MM.1S (cell line): Measurements from ENCODE around the gene HSPA1L.
A peak's percentile ranks its signal among the peaks of the same experiment; 100 is the strongest.

Experiments used
- DNase-seq: peaks from one replicate; pipeline ENCODE4 v3.0.0-alpha.2; 2015
- H2AFZ ChIP-seq: fragments of 300-600 bp; sonication (generic); 2 replicates; pipeline ENCODE4 v1.6.0; 2016; ENCODE audit warnings: antibody characterized with exemption, low read length
- H3F3A ChIP-seq: fragments of 300-600 bp; sonication (generic); 2 replicates; pipeline ENCODE4 v1.6.1; 2016; ENCODE audit warnings: mild to moderate bottlenecking, antibody characterized with exemption, low read length, moderate library complexity, mixed read lengths; ENCODE audit not compliant: insufficient read depth
- H3K27ac ChIP-seq: fragments of 300-600 bp; sonication (generic); 2 replicates; pipeline ENCODE4 v1.5.1; 2016; ENCODE audit warnings: mild to moderate bottlenecking, low read length
- H3K27me3 ChIP-seq: fragments of 300-600 bp; sonication (generic); replicated peaks from 2 replicates; pipeline ENCODE4 v1.6.0; 2016; ENCODE audit warnings: low read length; ENCODE audit not compliant: insufficient read depth
- H3K36me3 ChIP-seq: fragments of 300-600 bp; sonication (generic); replicated peaks from 2 replicates; pipeline ENCODE4 v1.6.1; 2016; ENCODE audit warnings: mild to moderate bottlenecking, low read length, mixed read lengths; ENCODE audit not compliant: insufficient read depth
- H3K4me1 ChIP-seq: fragments of 300-600 bp; sonication (generic); 2 replicates; pipeline ENCODE4 v1.6.1; 2016; ENCODE audit warnings: low read length, mixed read lengths
- H3K4me2 ChIP-seq: fragments of 300-600 bp; sonication (generic); 2 replicates; pipeline ENCODE4 v1.6.0; 2016; ENCODE audit warnings: low read depth, low read length
- H3K4me3 ChIP-seq: fragments of 300-600 bp; sonication (generic); 2 replicates; pipeline ENCODE4 v1.5.1; 2016; ENCODE audit warnings: low read length, mixed read lengths
- H3K79me2 ChIP-seq: fragments of 300-600 bp; sonication (generic); 2 replicates; pipeline ENCODE4 v1.6.1; 2016; ENCODE audit warnings: mixed run types, low read length, mixed read lengths
- H3K9ac ChIP-seq: fragments of 300-600 bp; sonication (generic); 2 replicates; pipeline ENCODE4 v1.6.1; 2016; ENCODE audit warnings: low read length, mixed read lengths
- H3K9me2 ChIP-seq: fragments of 300-600 bp; sonication (generic); replicated peaks from 2 replicates; pipeline ENCODE4 v1.6.1; 2016; ENCODE audit warnings: mild to moderate bottlenecking, low read length, mixed read lengths; ENCODE audit not compliant: insufficient read depth
- H3K9me3 ChIP-seq: fragments of 300-600 bp; sonication (generic); replicated peaks from 2 replicates; pipeline ENCODE4 v1.6.1; 2016; ENCODE audit warnings: mild to moderate bottlenecking, low read length, mixed read lengths; ENCODE audit not compliant: insufficient read depth
- H4K20me1 ChIP-seq: fragments of 300-600 bp; sonication (generic); 2 replicates; pipeline ENCODE4 v1.6.1; 2016; ENCODE audit warnings: mild to moderate bottlenecking, low read length, moderate library complexity, mixed read lengths; ENCODE audit not compliant: insufficient read depth
- EZH2 ChIP-seq: fragments of 300-600 bp; sonication (generic); optimal IDR thresholded peaks from 2 replicates; pipeline ENCODE3; 2017; ENCODE audit warnings: low read depth, mild to moderate bottlenecking, antibody characterized with exemption, low read length, mixed read lengths
- EZH2phosphoT487 ChIP-seq: fragments of 300-600 bp; sonication (generic); IDR thresholded peaks from 2 replicates; pipeline ENCODE4 v1.6.1; 2018; ENCODE audit warnings: antibody characterized with exemption, low read length
- TF ChIP-seq, protein P1 (sequence below): fragments of 300-600 bp; sonication (generic); IDR thresholded peaks from 2 replicates; pipeline ENCODE4 v1.5.1; 2016; ENCODE audit warnings: antibody characterized with exemption, low read length, mixed read lengths

Gene HSPA1L

DNA sequence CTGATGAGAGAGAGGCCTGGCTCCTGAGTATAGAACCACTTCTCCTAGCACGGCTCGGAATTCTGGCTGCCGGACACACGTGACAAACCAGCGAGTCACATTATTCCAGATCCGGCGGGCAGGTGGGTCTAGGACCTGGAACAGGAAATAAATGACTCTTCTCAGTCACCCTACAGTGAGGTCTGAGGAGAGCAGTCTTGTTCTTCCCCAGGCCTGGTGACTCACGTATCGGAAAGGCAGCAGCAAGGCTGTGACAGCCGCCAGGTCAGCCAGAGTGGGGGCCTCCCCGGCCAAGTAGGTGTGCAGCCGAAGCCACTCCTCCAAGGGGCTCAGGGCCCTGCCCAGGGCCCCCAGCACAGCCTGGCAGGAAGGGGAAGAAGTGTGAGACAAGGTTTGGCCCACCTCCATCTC lies 22.3 kb downstream of the HSPA1L start:
- DNase-seq, result no peak
- H3K79me2 ChIP-seq, result peaks cover 60% of the 10 kb centered on the region
- H3F3A ChIP-seq, result peaks cover 49% of the 10 kb centered on the region
- H3K27me3 ChIP-seq, result no peaks in the 10 kb centered on the region
- H3K9me3 ChIP-seq, result no peaks in the 10 kb centered on the region
- no peaks in the 10 kb centered on the region; the same call in 1 of the 2 replicates for H3K36me3 ChIP-seq
- TF ChIP-seq, protein P1, sequence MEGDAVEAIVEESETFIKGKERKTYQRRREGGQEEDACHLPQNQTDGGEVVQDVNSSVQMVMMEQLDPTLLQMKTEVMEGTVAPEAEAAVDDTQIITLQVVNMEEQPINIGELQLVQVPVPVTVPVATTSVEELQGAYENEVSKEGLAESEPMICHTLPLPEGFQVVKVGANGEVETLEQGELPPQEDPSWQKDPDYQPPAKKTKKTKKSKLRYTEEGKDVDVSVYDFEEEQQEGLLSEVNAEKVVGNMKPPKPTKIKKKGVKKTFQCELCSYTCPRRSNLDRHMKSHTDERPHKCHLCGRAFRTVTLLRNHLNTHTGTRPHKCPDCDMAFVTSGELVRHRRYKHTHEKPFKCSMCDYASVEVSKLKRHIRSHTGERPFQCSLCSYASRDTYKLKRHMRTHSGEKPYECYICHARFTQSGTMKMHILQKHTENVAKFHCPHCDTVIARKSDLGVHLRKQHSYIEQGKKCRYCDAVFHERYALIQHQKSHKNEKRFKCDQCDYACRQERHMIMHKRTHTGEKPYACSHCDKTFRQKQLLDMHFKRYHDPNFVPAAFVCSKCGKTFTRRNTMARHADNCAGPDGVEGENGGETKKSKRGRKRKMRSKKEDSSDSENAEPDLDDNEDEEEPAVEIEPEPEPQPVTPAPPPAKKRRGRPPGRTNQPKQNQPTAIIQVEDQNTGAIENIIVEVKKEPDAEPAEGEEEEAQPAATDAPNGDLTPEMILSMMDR, result no peak
- TF ChIP-seq EZH2phosphoT487 (no peak), EZH2 (no peak)
- H3K4me2 ChIP-seq, result no peak overlapping the region
- no peak overlapping the region for H3K4me3 ChIP-seq
- H4K20me1 ChIP-seq, result no peaks in the 10 kb centered on the region
- H3K27ac ChIP-seq, result peak overlapping the region; percentile 10; the same call in 1 of the 2 replicates
- no peaks in the 10 kb centered on the region for H3K9me2 ChIP-seq
- H3K9ac ChIP-seq, result no peak overlapping the region
- H3K4me1 ChIP-seq, result peaks cover 19% of the 10 kb centered on the region
- H2AFZ ChIP-seq, result no peak overlapping the region

DNA sequence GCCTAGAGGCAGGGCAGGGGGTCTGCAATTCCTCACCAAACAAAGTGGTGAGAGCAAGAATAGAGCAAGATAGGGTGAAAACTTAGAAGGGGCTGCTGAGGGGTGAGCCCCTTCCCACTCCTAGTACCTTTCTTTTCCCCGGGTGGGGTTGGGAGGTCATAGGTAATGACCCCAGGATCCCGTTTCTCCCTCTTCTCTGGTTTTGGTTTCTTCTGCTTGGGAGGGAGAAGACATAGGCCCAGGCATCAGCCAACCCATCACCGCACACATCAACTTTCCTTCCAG lies 23.1 kb downstream of the HSPA1L start:
- no peak for DNase-seq
- H3K36me3 ChIP-seq, result no peaks in the 10 kb centered on the region; the same call in 1 of the 2 replicates
- no peak overlapping the region for H3K9ac ChIP-seq
- no peaks in the 10 kb centered on the region for H3K27me3 ChIP-seq
- H2AFZ ChIP-seq, result no peak overlapping the region
- no peaks in the 10 kb centered on the region for H4K20me1 ChIP-seq
- H3K4me2 ChIP-seq, result no peak overlapping the region
- H3K4me1 ChIP-seq, result peaks cover 19% of the 10 kb centered on the region
- H3K79me2 ChIP-seq, result peaks cover 67% of the 10 kb centered on the region
- H3K4me3 ChIP-seq, result no peak overlapping the region
- peak overlapping the region; percentile 26; the same call in 1 of the 2 replicates for H3K27ac ChIP-seq
- no peaks in the 10 kb centered on the region for H3K9me3 ChIP-seq
- no peaks in the 10 kb centered on the region for H3K9me2 ChIP-seq
- TF ChIP-seq EZH2phosphoT487 (no peak), EZH2 (no peak)
- TF ChIP-seq, protein P1, result no peak
- peaks cover 44% of the 10 kb centered on the region for H3F3A ChIP-seq

DNA sequence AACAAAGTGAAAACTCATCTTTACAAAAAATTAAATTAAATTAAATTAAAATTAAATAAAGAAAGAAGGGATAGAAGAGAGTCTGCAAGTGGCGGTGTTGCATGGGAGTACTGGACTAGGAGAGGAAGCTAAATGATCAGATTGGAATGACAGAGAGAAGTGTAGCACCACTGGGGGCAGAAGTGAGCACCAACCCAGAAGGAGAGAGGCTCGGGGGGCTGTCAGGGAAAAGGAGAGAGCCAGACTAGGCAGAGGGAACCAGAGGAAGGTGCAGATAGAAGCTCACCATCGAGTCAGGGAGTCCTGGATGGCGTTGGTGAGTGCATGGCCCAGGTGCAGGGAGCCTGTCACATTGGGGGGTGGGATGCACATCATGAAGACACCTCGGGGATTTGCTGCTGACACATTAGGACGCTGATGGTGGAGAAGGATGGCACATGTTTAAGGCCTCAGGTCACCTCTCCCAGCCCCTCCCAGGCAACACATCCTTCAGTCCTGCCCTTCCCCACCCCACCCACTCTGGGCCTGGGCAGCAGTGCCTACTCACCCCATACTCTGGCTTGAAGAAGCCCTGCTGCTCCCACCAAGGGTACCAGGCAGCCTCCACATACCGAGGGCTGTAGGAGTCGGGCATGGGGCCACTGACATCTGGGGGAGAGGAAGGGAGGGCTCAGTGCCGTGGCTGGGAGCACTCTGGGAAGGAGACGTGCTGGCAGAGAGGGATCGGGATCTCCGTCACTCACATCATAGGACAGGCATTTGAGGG lies 23.6 kb downstream of the HSPA1L start:
- no peak for DNase-seq

More for the DNA sequence above, 23.6 kb downstream of the HSPA1L start:
- H3K9me3 ChIP-seq, result no peaks in the 10 kb centered on the region
- TF ChIP-seq EZH2phosphoT487 (no peak), EZH2 (no peak)
- TF ChIP-seq, protein P1, result peak; percentile 50
- H3K27me3 ChIP-seq, result no peaks in the 10 kb centered on the region
- H3K9me2 ChIP-seq, result no peaks in the 10 kb centered on the region
- no peak overlapping the region for H2AFZ ChIP-seq
- no peak overlapping the region for H3K4me2 ChIP-seq
- H3K9ac ChIP-seq, result no peak overlapping the region
- H4K20me1 ChIP-seq, result no peaks in the 10 kb centered on the region
- H3K27ac ChIP-seq, result peak overlapping the region; percentile 26; the same call in 1 of the 2 replicates
- peaks cover 38% of the 10 kb centered on the region for H3F3A ChIP-seq
- H3K36me3 ChIP-seq, result no peaks in the 10 kb centered on the region; the same call in 1 of the 2 replicates
- peaks cover 19% of the 10 kb centered on the region for H3K4me1 ChIP-seq
- peaks cover 72% of the 10 kb centered on the region for H3K79me2 ChIP-seq
- no peak overlapping the region for H3K4me3 ChIP-seq
